HUDEP-2 (cell line): Measurements from ENCODE around the gene NRIP1.
"Not testable (repeated sequence)": the region's sequence is repeated elsewhere in the genome, so short reads cannot be mapped to it uniquely, and the experiment has no call there.

Source experiments
- DNase-seq, 76 experiments: peaks; one replicate each; lab custom pipeline; 2025; ENCODE audit not compliant: unreplicated experiment in 76 of 76; lab: John Stamatoyannopoulos, UW

The NRIP1 gene

GRCh38 chr21:15050568-15051377 lies 14.0 kb downstream of the NRIP1 start:
- peak in 1 of 76 experiments; percentile 33 for DNase-seq

- no peak for DNase-seq
These were observed 19.8 kb downstream of the NRIP1 start for GRCh38 chr21:15045017-15045416.

- no peak for DNase-seq
These were observed 22.3 kb downstream of the NRIP1 start for GRCh38 chr21:15042531-15042930.

- no peak for DNase-seq
These were observed 25.0 kb downstream of the NRIP1 start for GRCh38 chr21:15039607-15040299.

- DNase-seq: no peak
These were observed 26.9 kb downstream of the NRIP1 start for GRCh38 chr21:15037900-15038293.

GRCh38 chr21:15037095-15037899 lies 27.5 kb downstream of the NRIP1 start:
- DNase-seq: no peak

- no peak for DNase-seq
These were observed 28.6 kb downstream of the NRIP1 start for GRCh38 chr21:15036189-15036588.

GRCh38 chr21:15034126-15034853 lies 30.5 kb downstream of the NRIP1 start:
- no peak for DNase-seq

- no peak for DNase-seq
These were observed 32.9 kb downstream of the NRIP1 start for GRCh38 chr21:15031790-15032357.

GRCh38 chr21:15031362-15031761 lies 33.4 kb downstream of the NRIP1 start:
- not testable (repeated sequence) for DNase-seq

- not testable (repeated sequence) for DNase-seq
These were observed 33.9 kb downstream of the NRIP1 start for GRCh38 chr21:15030861-15031260.

- DNase-seq: no peak
These were observed 35.7 kb downstream of the NRIP1 start for GRCh38 chr21:15029077-15029476.

GRCh38 chr21:15028186-15028585 lies 36.6 kb downstream of the NRIP1 start:
- no peak for DNase-seq

- no peak for DNase-seq
These were observed 37.7 kb downstream of the NRIP1 start for GRCh38 chr21:15027056-15027455.

GRCh38 chr21:15026370-15026769 lies 38.4 kb downstream of the NRIP1 start:
- no peak for DNase-seq

GRCh38 chr21:15023776-15024175 lies 41.0 kb downstream of the NRIP1 start:
- no peak for DNase-seq

- no peak for DNase-seq
These were observed 42.1 kb downstream of the NRIP1 start for GRCh38 chr21:15022608-15023261.

GRCh38 chr21:15020797-15021196 lies 44.0 kb downstream of the NRIP1 start:
- no peak for DNase-seq

GRCh38 chr21:15018382-15018781 lies 46.4 kb downstream of the NRIP1 start:
- DNase-seq: no peak
